IgD-negative memory B cell (primary cell): ENCODE measurements around the gene CRACDL. TPM values are rescaled to one million over a fixed set of nuclear protein-coding genes. Genes with fewer than 3 reads are reported as not detected.
A peak's percentile ranks its signal among the peaks of the same experiment; 100 is the strongest.
"Not testable (repeated sequence)": the region's sequence is repeated elsewhere in the genome, so short reads cannot be mapped to it uniquely, and the experiment has no call there.

Experiments
- H3K27ac Mint-ChIP-seq, 3 donors: one replicate each; pipeline ENCODE4 v1.8.0; 2020 to 2022; ENCODE audit warnings: mild to moderate bottlenecking in 3 of 3, mixed read lengths in 3 of 3, moderate library complexity in 1 of 3
- H3K27me3 Mint-ChIP-seq: one replicate; pipeline ENCODE4 v1.8.0; 2021; ENCODE audit warnings: mixed read lengths
- H3K36me3 Mint-ChIP-seq: one replicate; pipeline ENCODE4 v1.8.0; 2020; ENCODE audit warnings: mild to moderate bottlenecking, mixed read lengths
- H3K4me1 Mint-ChIP-seq, 3 donors: one replicate each; pipeline ENCODE4 v1.8.0; 2020 to 2022; ENCODE audit warnings: mixed read lengths in 3 of 3, mild to moderate bottlenecking in 1 of 3
- H3K4me3 Mint-ChIP-seq, 4 donors: one replicate each; pipeline ENCODE4 v1.8.0; 2020 to 2022; ENCODE audit warnings: mild to moderate bottlenecking in 4 of 4, mixed read lengths in 4 of 4, moderate library complexity in 3 of 4
- H3K9me3 Mint-ChIP-seq, 3 donors: one replicate each; pipeline ENCODE4 v1.8.0; 2020 to 2021; ENCODE audit warnings: mixed read lengths in 3 of 3, mild to moderate bottlenecking in 1 of 3
- polyA plus RNA-seq: library from polyadenylated mRNA; unstranded; fragments of 300-500 nt; fragmentation: Illumina TruSeq; gene quantifications from one replicate; pipeline ENCODE4 v1.2.3, GENCODE V29; 2021

CRACDL gene
- polyA plus RNA-seq, 1 donor from 2014 or later: not detected

DNA sequence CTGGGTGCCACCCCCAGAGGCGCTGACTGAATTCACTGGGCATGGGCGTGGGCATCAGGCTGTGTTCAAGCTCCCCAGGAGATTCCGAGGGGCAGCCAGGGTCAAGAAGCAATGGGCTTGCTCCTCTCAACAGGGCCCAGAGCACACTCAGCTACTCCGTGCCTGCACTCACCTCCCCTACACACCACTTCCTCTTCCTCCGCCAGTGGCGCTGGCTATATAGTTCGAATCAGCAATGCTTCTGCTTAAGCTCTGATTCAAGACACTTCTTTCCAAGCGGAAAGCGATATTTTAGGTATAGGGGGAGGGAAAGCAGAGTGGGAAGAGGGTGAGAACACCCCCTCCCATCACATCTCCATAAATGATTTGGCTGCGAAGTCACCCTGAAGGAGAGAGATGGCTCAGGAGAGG lies 42.1 kb downstream of the CRACDL start:
- Mint-ChIP-seq H3K9me3 (peaks cover 0 to 12% (median 5%) of the 10 kb centered on the region in 3 donors), H3K36me3 (peaks cover 2% of the 10 kb centered on the region), H3K4me3 (no peak overlapping the region), H3K4me1 (peaks cover 0 to 3% (median 0%) of the 10 kb centered on the region in 3 donors), H3K27me3 (peaks cover 2% of the 10 kb centered on the region), H3K27ac (no peak overlapping the region)

DNA sequence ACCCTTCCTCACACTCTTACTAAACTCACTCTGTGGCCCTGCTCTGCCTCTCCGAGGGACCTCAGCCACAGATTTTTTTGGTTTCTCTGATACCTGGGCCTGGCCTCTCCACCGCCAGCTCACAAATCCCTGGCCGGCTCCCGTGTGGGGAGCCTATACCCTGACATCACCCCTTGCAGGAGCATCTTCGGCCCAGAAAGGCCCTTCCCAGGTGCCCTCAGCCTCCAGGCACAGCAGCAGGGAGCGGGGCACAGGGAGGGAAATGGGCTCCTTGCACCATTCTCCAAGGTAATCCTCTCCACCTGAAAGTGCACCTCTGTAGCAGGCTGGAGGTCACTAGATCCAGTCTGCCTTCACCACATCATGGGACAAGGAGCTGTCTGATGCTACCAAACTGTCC lies 43.2 kb downstream of the CRACDL start:
- Mint-ChIP-seq H3K27me3 (peaks cover 2% of the 10 kb centered on the region), H3K4me1 (peaks cover 0 to 3% (median 0%) of the 10 kb centered on the region in 3 donors), H3K36me3 (peaks cover 2% of the 10 kb centered on the region), H3K27ac (no peak overlapping the region), H3K4me3 (no peak overlapping the region), H3K9me3 (peaks cover 2 to 15% (median 12%) of the 10 kb centered on the region in 3 donors)

DNA sequence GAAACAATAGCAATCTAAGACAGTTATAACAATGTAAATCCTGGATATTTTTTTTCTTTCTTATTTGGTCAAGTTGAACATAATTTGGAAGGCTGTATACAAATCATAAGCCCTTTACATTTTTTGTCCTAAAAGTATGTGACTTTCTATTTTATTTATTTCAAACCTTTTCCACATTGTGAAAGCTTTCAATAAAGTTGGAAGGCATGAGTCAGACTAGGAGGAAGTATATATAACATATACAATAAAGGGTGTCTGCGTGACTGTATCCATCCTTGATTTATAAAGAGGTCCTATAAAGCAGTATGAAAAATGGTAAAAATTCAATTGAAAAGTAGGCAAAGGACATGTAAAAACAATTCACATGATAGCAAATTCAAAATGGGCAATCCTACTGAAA lies 44.4 kb downstream of the CRACDL start:
- H3K36me3 Mint-ChIP-seq: peaks cover 4% of the 10 kb centered on the region
- H3K4me3 Mint-ChIP-seq: no peak overlapping the region
- no peak overlapping the region for H3K27ac Mint-ChIP-seq
- H3K27me3 Mint-ChIP-seq: peaks cover 6% of the 10 kb centered on the region
- H3K4me1 Mint-ChIP-seq: peaks cover 0 to 3% (median 0%) of the 10 kb centered on the region in 3 donors
- peaks cover 7 to 25% (median 19%) of the 10 kb centered on the region in 3 donors for H3K9me3 Mint-ChIP-seq

DNA sequence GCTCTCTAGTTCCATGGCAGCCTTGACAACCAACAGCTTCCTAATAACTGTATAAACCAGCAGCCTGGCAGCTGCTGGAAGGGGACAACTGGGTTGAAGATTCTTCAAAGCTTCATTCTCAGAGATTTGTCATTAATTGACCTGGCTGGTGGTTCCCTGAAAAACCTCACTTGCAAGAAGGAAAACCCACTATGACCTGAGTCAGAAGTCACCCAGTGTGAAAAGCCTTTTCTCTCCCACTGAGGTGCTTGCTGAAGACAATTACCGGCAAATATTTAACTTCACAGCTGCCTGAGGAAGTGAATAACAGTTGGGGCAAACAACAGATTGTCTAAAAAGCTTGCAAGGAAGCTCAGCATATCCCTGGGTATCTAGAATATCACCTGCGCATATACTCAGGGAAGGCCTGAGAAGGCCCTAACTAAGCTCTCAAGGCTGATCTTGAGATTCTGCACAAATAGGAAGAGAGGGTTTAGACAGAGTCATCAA lies 49.9 kb downstream of the CRACDL start:
- peaks cover 9% of the 10 kb centered on the region for H3K27me3 Mint-ChIP-seq
- H3K9me3 Mint-ChIP-seq: peaks cover 16 to 34% (median 28%) of the 10 kb centered on the region in 3 donors
- H3K27ac Mint-ChIP-seq: no peak overlapping the region
- peak overlapping the region in 2 of 4 donors; percentile 22 to 33 for H3K4me3 Mint-ChIP-seq
- peaks cover 0 to 3% (median 0%) of the 10 kb centered on the region in 3 donors for H3K4me1 Mint-ChIP-seq
- H3K36me3 Mint-ChIP-seq: peaks cover 9% of the 10 kb centered on the region

DNA sequence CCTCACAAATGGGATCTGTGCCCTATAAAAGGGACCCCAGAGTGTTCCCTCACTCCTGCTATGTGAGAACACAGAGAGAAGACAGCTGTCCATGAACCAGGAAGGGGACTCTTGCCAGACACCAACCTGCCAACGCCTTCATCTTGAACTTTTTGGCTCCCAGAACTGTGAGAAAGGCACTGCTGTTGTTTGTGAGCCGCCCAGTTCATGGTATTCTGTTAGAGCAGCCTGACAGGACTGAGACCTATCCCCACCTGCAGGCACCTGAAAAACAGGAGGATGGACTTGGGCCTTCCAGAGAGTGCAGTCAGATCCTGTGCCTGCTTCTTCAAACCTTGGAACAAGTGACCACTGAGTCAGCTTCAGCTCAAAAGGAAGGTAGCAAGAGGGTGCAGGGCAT lies 51.4 kb downstream of the CRACDL start:
- Mint-ChIP-seq H3K27me3 (peaks cover 9% of the 10 kb centered on the region), H3K4me3 (no peak overlapping the region), H3K36me3 (peaks cover 9% of the 10 kb centered on the region), H3K27ac (no peak overlapping the region), H3K9me3 (peaks cover 16 to 29% (median 22%) of the 10 kb centered on the region in 3 donors), H3K4me1 (no peaks in the 10 kb centered on the region)

DNA sequence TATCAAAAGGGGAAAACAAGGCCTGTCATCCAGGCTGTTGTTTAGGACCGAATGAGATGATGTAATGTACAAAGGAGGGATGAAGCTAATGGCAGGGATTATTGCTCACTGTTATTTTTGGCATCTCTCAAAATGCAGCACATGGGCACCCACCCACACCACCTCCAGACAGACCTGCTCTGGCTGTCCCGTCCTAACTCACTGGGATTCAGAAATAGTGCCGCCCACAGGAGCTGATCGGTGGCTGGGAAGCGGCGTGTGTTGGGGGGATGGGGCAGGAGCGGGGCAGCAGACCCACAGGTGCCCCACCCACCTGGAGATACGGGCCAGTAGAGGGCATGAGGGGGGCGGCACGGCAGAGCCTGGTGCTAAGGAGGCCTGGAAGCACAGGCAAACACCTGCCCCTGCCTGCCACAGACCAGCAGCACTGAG lies 52.2 kb downstream of the CRACDL start:
- Mint-ChIP-seq H3K9me3 (peaks cover 16 to 29% (median 16%) of the 10 kb centered on the region in 3 donors), H3K4me1 (no peaks in the 10 kb centered on the region), H3K36me3 (peaks cover 7% of the 10 kb centered on the region), H3K27me3 (peaks cover 12% of the 10 kb centered on the region), H3K27ac (no peak overlapping the region), H3K4me3 (peak overlapping the region in 1 of 4 donors; percentile 17)

DNA sequence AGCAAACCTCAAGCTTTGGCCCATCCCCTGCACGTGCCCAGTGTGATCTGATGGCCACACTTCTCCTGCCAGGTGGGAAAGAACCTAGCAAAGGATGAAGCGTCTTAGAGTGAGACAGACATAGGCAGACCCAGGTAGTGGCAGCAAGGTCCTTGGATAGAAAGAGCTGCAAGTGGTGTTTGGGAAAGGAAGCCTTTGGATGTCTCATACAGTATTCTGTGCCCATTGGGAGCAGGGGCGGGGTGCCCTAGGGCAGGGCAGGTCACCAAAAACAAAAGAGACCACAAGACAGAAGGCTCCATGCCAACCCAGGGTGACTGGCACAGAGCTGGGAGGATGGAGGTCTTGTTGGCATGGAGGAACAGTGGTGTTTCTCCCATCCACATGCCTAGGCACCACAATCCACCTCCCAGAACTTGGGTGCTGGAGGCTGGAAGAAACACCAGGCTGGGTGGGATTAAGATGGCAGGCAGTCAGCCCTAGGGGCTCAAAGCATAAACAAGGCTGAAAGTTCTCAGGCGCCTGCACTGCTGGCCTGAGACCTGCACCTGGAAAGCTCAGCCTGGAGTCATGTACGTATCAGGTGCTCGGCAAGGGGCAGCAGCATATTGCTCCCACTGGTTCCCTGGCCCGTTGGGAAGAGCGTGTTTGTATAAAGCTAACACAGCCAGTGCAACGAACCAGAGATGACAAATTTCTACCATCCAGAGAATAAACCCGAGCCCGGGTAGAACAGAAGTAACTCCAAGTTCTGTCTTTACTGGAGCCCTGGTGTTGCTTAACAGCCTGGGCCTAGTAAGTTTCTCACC lies 52.9 kb downstream of the CRACDL start:
- no peak overlapping the region for H3K4me3 Mint-ChIP-seq
- peaks cover 7% of the 10 kb centered on the region for H3K36me3 Mint-ChIP-seq
- H3K4me1 Mint-ChIP-seq: no peaks in the 10 kb centered on the region
- no peak overlapping the region for H3K27ac Mint-ChIP-seq
- H3K27me3 Mint-ChIP-seq: peaks cover 12% of the 10 kb centered on the region
- peaks cover 13 to 25% (median 14%) of the 10 kb centered on the region in 3 donors for H3K9me3 Mint-ChIP-seq

DNA sequence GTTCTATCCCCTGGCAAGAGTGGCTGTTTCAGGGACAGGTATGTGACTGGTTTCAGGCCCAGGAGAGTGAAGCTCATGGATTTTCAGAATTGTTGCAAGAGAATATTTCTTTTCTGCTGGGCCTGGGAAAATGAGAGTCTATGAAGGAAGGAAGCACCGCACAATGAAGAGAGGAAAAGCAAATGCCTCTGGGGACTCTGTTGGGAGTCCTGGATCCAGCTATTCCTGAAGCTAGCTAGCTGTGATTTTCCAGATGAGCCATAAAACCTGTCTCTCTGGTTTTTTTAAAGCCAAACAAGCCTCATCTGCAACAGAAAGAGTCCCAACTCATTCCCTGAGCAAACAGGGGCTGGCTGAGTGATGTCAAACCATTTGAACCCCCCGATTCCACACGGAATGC lies 53.7 kb downstream of the CRACDL start:
- Mint-ChIP-seq H3K27me3 (peaks cover 9% of the 10 kb centered on the region), H3K9me3 (peaks cover 9 to 17% (median 10%) of the 10 kb centered on the region in 3 donors), H3K4me1 (no peaks in the 10 kb centered on the region), H3K36me3 (peaks cover 7% of the 10 kb centered on the region), H3K27ac (no peak overlapping the region), H3K4me3 (no peak overlapping the region)

DNA sequence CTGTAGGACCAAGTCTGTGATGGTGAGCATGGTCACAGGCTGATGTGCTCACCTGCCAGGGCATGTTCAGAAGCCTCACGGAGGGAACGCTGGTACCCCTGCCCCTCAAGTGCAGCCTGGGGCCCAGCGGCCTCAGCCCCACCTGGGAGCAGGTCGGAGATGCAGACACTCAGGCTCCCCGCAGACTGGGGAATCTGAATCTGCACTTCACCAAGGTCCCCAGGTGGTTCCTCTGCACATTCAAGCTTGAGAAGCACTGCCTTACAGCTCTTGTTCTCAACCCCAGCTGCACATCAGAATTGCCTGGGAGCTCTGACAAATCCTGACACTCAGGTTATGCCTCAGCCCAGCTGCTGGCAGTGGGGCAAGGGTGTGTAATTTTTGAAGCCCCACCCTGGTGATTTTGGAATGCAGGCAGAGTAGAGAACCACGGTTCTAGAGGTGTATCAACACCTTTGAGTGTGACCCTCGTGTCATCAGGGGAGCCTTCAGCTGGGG lies 54.8 kb downstream of the CRACDL start:
- no peak overlapping the region for H3K27ac Mint-ChIP-seq
- H3K36me3 Mint-ChIP-seq: peaks cover 5% of the 10 kb centered on the region
- H3K4me3 Mint-ChIP-seq: no peak overlapping the region
- peaks cover 0 to 11% (median 6%) of the 10 kb centered on the region in 3 donors for H3K9me3 Mint-ChIP-seq
- H3K4me1 Mint-ChIP-seq: no peaks in the 10 kb centered on the region
- peaks cover 4% of the 10 kb centered on the region for H3K27me3 Mint-ChIP-seq

DNA sequence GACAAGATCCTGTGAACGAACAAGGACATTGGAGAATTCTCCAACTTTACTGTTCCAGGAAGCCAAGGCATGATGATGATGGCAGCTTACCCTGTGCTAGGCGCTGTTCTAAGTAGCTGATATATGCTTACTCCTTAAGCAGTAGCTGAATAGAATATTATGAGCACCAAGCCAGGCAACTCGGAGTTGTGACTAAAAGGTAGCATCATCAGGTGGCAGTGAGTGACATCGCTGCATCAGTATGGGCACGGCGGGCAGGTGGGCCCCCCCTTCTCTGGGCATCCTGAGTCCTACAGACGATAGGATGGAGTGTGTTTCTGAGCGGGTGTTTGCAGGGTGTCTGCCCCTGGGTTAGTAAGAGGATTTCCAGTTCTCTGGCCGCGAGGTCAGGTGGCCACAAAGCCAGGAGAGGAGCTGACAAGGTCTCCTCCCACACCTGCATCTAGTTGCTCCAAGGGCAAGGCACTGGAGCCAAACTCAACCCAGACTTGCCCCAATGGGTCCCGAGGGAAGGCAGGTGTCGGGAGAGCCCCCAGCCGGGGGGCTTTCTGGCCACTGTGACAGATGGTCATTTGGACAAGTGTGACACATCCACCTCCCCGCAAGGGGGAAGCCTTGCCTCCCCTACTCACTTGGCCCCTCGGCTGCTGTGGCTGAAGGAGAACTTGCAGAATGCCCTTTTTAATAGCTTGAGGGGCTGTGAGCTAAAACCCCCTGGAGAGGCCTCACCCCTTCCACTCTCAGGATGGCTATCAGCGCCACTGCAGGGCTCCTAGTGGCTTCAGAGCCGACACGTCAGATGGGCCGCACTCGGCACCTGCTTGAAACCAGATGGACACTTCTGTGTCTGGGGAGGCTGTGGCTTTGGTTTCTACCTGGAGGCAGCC lies 55.5 kb downstream of the CRACDL start:
- no peak overlapping the region for H3K27ac Mint-ChIP-seq
- H3K4me1 Mint-ChIP-seq: peaks cover 0 to under 1% (median 0%) of the 10 kb centered on the region in 3 donors
- no peak overlapping the region for H3K4me3 Mint-ChIP-seq
- H3K27me3 Mint-ChIP-seq: peaks cover 3% of the 10 kb centered on the region
- peaks cover 0 to 5% (median 4%) of the 10 kb centered on the region in 3 donors for H3K9me3 Mint-ChIP-seq
- H3K36me3 Mint-ChIP-seq: peaks cover 3% of the 10 kb centered on the region

DNA sequence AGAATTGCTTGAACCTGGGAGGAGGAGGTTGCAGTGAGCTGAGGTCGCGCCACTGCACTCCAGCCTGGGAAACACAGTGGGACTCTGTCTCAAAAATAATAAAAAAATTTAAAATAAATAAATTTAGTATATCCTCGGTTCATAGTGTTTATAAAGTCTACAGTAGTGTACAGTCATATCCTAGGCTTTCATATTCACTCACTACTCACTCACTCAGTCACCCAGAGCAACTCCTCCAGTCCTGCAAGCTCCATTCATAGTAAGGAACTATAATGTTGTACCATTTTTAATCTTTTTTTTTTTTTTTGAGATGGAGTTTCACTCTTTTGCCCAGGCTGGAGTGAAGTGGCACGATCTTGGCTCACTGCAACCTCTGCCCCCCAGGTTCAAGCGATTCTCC lies 58.4 kb downstream of the CRACDL start:
- H3K4me3 Mint-ChIP-seq, H3K4me1 Mint-ChIP-seq, H3K36me3 Mint-ChIP-seq, H3K9me3 Mint-ChIP-seq, H3K27me3 Mint-ChIP-seq: not testable (repeated sequence)
- H3K27ac Mint-ChIP-seq: peak overlapping the region in 1 of 3 donors; percentile 35

DNA sequence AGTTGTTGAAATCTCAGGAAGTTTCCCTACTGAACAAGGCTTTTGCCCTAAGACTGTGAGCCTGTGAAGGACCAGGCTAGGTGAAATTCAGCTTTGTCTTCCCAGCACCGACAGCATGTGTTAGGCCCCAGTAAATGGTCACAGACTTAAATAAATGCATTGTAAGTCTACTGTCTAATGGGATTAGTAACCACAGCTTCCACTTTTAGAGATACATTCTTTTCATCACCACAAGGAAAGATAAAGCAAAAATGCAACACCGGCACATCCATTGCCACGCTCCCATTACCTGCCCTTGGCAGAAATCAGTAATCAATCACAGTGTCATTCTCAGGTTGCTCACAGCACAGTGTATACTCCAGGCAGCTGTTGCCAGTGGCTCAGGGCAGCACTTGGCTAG lies 59.3 kb downstream of the CRACDL start:
- peaks cover 0 to 2% (median 0%) of the 10 kb centered on the region in 3 donors for H3K4me1 Mint-ChIP-seq
- H3K36me3 Mint-ChIP-seq: no peaks in the 10 kb centered on the region
- no peak overlapping the region for H3K27ac Mint-ChIP-seq
- no peak overlapping the region for H3K4me3 Mint-ChIP-seq
- H3K9me3 Mint-ChIP-seq: no peaks in the 10 kb centered on the region
- H3K27me3 Mint-ChIP-seq: peaks cover 4% of the 10 kb centered on the region

DNA sequence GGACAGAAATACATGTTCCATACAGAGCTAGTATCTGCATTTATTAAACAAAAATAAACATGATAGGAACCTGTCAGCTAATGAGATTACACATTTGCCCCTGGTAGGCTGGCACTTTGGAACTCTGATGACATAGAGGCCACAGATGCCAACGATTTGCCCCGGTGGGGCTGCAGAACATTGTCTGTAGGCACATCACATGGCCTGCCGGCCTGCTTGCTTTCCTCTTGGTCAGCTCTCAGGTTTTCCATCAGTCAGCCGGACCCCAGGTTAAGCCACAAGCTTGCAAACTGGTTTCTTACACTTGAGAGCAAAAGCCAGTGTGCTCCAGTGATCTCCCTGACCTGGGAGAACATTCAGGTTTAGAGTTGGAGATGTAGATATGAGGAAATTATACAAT lies 60.3 kb downstream of the CRACDL start:
- Mint-ChIP-seq H3K36me3 (no peaks in the 10 kb centered on the region), H3K27me3 (peaks cover 4% of the 10 kb centered on the region), H3K4me3 (peak overlapping the region in 1 of 4 donors; percentile 28), H3K27ac (no peak overlapping the region), H3K9me3 (no peaks in the 10 kb centered on the region), H3K4me1 (peaks cover 0 to 2% (median 0%) of the 10 kb centered on the region in 3 donors)

DNA sequence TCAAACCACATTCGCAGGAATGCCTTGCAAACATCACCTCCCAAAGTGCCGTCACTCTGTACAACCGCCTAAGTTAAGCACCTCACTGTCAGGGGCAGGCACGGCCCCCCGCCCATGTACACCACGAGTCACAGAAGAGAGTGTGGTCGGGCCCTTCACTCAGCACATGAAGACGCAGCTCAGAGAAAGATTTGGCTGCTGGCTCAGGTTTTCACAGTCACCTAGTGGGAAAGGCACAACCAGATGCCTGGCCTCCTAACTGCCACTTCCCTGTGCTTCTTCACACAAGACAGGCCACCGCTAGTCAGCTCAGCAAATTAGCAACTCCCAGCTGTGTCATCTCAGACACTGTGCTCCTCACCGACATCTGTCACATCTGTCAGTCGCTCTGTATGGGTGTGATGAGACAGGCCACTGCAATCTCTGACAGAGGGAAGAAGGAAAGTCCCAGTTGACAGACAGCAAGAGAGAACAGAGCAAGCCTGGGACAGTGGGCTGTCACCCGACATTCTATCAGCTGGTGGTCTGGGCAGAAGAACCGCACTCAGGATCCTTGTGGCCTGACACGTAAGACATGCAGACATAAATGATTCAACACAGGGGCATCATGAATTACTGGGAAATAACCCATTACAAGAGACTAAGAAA lies 60.8 kb downstream of the CRACDL start:
- Mint-ChIP-seq H3K27ac (no peak overlapping the region), H3K36me3 (no peaks in the 10 kb centered on the region)

More for the DNA sequence above, 60.8 kb downstream of the CRACDL start:
- Mint-ChIP-seq H3K9me3 (no peaks in the 10 kb centered on the region), H3K4me3 (no peak overlapping the region), H3K27me3 (peaks cover 4% of the 10 kb centered on the region), H3K4me1 (peaks cover 0 to 2% (median 0%) of the 10 kb centered on the region in 3 donors)
